GM19035 (cell line): ENCODE data around the gene MSRB1.

Source experiments
- ATAC-seq: cut with Tn5 transposase; IDR thresholded peaks from one replicate; pipeline ENCODE4 v1.9.1; 2021; ENCODE audit not compliant: unreplicated experiment

The MSRB1 gene

DNA sequence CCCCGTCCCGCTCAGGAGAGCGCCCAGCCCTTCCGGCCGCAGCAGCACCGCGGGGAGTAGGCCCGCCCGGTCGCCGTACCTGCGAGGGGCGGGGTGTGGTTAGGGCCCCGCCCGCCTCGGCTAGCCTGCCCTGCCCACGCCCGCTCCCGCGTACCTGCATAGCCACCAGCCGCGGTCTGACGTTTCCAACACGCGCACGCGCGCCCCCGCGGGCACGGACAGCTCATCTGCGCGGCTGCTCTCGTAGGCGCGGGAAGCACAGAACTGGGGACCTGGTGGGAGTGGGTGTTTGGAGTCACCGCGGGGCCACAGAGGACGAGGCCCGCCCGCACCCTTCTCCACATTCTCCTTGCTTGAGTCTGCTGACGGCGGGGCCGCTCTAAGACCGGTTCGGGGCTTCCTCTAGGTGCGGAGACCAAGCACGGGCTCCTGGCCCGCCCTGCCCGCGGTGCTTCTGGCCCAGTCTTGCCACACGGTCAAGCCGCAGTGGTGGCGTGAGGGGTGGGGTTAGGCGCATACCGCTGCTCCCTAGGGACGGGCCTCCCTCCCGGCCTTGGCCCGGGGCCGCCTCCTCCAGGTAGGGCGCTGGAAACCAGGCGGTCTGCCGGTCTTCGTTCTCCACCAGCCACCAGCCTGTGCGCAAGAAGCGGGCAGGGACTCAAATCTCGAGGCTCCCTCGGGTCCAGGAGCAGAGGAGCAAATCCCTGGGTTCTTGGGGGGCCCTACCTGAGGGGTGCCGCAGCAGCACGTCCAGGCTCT is 36.5 kb upstream of the MSRB1 start:
- ATAC-seq = no peak

DNA sequence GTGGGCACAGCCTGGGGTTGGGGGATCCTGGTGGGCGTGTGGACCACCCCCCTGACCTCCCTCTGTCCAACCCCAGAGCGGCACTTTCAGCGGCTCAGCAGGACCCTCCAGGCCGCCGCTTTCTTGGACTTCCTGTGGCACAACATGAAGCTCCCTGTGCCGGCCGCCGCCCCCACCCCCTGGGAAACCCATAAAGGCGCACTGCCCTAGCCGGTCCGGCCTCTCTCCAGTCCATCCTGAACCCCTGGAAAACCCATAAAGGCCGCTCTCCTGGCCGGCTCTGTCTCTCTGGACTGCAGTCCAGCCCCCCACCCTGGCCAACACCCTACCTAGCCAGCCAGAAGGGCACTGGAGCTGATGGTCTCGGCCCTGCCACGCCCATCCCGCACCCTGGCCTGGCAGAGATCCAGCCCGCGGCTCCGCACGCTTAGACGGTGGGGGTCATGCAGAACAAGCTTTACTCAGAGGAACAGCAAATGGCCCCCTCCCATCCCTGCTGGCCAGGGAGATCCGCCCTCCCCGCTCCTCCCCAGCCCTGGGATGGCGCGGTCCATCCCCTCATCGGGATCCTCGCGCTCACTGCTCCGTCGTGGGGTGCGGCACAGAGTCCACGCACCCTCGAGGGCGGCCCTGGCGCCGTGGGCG is 35.6 kb upstream of the MSRB1 start:
- no peak for ATAC-seq

DNA sequence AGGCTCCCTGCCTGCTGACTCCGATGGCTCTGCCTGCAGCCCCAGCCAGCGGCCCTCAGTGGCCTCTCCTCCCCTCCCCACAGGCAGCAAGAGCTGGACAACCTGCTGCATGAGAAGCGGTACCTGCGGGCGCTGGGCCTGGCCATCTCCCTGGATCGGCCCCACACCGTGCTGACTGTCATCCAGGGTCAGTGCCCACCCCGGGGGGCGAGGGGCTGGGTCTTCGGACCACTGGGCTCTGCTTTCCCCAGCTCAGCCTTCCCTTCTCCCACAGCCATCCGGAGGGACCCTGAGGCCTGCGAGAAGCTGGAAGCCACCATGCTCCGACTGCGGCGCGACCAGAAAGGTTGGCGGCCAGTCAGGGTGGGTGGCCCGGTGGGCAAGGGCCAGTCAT is 34.9 kb upstream of the MSRB1 start:
- ATAC-seq = no peak

DNA sequence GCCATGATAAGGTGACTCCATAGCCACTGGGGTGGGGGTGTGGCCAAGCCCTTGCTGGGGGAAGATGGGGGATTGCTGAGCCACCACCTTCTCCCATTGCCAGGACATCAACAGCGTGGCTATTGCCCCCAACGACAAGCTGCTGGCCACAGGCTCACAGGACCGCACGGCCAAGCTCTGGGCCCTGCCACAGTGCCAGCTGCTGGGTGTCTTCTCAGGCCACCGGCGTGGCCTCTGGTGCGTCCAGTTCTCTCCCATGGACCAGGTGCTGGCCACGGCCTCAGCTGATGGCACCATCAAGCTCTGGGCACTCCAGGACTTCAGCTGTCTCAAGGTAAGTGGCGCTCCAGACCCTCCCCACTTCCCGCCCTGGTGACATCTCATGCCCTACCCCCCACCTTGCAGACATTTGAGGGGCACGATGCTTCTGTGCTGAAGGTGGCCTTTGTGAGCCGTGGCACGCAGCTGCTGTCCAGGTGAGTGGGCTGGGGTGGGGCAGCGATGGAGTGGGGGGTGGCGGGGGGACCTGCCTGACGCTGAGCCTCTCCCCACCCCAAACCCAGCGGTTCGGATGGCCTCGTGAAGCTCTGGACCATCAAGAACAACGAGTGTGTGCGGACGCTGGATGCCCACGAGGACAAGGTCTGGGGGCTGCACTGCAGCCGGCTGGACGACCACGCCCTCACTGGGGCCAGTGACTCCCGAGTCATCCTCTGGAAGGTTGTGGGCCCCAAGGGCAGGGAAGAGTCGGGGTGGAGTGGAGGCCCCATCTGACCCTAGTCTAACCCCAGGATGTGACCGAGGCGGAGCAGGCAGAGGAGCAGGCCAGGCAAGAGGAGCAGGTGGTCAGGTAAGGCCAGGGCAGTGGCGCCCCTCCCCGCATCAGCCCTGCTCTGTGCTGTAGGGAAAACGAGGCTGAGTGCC is 34.2 kb upstream of the MSRB1 start:
- no peak for ATAC-seq

DNA sequence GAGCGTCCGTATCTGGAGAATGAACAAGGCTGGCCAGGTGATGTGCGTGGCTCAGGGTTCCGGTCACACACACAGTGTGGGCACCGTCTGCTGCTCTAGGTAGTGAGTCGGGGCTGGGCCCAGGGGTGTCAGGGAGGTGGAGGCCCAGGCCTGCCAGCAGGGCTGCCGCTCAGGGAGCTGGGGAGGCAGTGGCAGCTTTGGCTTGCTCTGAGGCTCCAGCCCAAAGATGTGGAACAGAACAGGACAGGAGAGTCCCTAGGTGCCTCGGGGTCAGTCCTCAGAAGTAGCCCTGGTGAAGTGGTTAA is 33.2 kb upstream of the MSRB1 start:
- no peak for ATAC-seq

DNA sequence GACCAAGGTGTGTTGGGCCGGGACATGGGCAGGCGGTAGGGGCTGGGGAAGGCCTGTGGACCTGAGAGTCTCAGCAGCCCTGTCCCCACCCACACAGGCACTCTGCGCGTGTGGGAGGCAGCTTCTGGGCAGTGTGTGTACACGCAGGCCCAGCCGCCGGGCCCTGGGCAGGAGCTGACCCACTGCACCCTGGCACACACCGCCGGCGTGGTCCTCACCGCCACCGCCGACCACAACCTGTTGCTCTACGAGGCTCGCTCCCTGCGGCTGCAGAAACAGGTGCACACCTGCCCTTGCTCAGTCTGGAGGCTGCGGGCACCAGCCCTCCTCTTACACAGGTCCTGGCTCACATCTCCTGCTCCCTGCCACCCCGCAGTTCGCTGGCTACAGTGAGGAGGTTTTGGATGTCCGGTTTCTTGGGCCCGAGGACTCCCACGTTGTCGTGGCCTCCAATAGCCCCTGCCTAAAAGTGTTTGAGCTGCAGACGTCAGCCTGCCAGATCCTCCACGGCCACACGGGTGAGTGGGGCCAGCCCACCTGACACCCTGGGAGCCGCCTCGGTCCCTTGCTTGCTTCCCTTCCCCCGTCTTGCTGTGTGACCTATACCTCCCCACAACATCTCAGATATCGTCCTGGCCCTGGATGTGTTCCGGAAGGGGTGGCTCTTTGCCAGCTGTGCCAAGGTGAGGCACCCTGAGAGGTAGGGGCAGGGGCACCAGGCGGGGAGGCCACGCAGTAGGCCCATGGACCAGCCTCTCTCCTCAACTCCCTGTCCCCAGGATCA is 32.6 kb upstream of the MSRB1 start:
- ATAC-seq = no peak

DNA sequence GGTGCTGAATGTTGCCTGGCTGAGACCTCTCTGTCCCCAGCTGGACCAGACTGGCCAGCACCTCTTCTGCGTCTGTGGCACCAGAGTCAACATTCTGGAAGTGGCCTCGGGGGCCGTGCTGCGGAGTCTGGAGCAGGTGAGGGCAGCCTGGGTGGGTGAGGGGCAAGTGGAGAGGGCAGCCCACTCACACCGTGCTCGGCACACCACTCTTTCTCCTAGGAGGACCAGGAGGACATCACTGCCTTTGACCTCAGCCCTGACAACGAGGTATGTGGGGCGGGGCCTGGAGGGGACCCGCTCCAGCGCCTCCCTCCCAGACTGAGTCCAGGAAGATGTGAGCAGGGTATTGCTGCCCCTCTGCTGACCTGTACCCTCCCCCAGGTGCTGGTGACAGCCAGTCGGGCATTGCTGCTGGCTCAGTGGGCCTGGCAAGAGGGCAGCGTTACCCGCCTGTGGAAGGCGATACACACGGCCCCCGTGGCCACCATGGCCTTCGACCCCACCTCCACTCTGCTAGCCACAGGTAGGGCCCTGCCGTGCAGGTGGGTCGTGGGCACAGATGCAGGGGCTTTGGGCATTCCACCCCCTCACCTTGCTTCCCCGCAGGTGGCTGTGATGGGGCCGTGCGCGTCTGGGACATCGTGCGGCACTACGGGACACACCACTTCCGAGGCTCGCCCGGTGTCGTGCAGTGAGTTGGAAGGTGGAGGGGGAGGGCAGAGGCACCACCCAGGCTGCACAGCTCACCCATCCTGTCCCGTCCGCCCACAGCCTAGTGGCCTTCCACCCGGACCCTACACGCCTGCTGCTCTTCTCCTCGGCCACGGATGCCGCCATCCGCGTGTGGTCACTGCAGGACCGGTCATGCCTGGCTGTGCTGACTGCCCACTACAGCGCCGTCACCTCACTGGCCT is 31.4 kb upstream of the MSRB1 start:
- ATAC-seq = no peak

DNA sequence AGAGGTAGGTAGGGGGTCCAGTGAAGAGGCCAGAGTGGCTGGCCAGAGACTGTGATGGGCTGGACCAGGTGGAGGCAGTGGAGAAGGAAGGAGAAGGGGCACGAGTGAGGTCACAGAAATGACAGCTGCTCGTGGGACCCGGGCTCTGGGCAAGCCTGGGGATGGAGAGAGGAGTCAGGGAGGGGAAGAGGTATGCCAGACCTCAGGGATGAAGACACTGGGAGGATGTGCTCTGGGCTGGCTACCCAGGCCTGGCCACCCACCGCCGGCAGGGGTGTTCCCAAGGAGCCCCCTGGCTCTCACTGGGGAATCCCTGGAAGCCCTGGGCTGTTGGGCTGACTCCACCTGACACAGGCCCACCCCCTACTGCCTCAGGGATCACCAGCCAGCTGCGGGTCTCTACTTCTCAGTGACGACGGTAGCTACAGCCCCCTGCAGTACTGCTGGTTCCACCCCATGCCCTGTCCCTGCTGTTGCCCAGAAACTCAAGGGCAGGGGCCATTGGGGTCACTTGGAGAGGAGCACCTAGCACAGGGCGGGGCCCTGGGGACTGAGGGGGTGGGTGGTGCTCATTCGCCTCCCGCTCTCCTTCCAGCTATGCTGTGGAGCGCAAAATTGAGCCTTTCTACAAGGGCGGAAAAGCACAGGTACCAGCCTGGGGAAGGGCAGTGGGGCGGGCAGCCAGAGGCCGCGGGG is 30.6 kb upstream of the MSRB1 start:
- ATAC-seq = no peak

DNA sequence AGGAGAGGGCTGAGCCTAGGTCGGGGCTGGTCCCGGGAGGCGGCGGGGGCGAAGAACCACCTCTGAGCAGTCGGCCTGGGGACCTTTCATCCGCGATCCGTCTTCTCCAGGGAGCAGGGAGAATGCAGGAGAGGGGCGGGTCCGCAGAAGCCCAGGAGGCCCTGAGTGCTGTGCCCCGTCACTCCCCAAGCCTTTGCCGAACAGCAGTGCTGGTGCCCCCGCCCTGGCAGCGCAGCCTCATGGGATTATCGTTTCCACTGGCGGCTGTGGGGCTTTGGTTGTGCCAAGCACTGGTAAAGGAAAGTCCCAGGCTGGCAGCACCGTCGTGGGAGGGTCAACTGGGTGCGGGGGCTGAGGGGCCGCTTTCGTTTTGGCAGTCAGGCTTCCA is 29.5 kb upstream of the MSRB1 start:
- ATAC-seq = peak; percentile 12

DNA sequence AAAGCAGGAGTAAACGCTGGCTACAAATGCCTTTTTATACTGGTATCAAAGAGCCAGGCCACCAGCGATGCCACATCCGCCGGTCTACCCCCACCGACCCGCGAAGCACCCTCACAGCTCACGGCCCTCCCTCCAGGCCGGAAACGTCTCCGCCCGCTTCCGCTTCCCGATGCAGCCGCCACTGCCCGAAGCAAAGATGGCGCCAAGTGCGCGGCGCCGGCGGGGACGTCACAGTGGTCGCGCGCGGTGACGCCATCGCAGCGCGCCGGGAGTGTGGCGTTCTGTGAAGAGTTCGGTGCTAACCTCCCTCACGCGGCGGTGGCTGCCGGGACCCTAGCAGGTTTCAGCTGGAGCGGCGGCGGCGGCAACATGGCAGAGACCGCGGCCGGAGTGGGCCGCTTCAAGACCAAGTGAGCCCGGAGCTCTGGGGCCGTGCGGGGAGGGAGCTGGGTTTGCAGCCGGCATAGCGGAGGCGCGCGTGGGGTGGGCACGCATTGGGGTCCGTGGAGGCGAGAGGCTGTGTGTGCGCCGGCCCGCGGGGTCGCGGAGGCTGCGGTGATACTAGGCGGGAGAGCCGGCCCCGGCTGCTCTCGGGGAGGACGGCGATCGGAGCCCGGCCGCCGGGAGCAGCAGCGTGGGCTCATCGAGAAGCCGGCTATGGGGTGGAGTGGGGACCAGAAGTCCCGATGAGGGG is 28.9 kb upstream of the MSRB1 start, which contains the start of gene TBL3:
TSS of gene TBL3 (plus strand) at position 258 of the 694 bp plus-strand sequence. CDS start at position 370, 112 bp downstream.
- peak; percentile 72 for ATAC-seq

DNA sequence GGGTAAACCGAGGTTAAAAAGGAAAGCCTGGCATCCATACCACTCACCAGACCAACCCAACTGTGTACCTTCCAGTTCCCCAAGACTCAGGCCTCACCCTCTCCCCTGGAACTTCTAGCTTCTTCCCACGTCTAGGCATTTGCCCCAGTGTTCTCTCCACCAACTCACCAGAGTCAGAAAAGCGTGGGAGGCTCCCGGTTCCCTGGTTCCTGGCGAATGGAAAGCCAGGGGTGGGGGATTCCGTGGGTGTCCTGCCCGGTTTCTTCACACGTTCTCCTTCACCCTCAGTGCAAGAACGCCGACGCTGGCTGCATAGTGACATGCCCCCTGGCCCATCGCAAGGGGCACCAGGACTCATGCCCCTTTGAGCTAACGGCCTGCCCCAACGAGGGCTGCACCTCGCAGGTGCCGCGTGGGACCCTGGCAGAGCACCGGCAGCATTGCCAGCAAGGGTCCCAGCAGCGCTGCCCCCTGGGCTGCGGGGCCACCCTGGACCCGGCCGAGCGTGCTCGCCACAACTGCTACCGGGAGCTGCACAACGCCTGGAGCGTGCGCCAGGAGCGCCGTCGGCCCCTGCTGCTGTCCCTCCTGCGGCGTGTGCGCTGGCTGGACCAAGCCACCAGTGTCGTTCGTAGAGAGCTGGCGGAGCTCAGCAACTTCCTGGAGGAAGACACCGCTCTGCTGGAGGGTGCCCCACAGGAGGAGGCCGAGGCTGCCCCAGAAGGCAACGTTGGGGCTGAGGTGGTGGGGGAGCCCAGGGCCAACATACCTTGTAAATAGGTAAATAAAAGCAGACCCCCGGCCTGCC is 25.4 kb upstream of the MSRB1 start:
- ATAC-seq = no peak

DNA sequence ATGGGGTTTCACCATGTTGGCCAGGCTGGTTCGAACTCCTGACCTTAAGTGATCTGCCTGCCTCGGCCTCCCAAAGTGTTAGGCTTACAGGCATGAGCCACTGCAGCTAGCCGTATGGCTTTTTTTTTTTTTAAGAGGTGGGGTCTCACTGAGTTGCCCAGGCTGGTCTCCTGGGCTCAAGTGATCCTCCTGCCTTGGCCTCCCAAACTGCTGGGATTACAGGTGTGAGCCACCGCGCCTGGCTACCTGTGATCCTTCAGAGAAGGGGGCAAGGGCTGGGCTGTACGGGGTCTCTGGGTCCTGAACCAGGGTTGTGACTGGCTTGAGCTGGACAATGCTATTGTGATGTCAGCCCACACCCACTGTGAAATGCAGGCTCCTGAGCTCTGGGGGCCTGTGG is 23.5 kb upstream of the MSRB1 start, which contains the start of gene RNF151:
TSS of gene RNF151 (plus strand) at position 397 of the 400 bp plus-strand sequence. CDS start 26 bp downstream, outside the sequence.
- no peak for ATAC-seq

DNA sequence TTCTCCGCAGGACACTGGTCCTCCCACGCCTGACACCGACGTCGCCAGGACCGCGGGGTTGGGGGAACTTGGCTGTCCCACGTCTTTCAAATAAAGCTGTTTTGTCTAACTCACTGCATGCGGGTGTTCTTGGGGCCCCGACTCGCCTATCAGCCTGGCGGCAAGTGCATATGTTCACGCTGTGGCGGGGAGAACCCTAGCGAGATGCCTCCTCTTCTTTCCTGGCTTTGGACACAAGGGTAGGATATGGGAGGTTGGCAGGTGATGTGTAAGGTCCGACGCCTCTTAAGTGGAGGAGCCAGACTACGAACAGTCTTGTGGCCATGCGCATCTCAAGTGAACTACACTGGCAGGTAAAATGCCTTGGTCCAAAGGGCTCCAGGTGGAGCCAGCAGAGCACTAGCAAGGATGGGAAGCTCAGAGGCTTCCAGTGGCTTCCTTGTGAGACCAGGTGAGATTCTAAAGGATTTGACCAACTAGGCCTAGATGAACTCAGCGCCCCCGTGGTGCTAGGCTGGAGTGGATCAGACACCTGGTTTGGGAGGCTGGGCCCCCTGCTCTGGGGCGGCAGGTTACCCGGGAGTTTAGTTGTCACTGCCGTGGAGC is 22.5 kb upstream of the MSRB1 start:
- no peak for ATAC-seq

DNA sequence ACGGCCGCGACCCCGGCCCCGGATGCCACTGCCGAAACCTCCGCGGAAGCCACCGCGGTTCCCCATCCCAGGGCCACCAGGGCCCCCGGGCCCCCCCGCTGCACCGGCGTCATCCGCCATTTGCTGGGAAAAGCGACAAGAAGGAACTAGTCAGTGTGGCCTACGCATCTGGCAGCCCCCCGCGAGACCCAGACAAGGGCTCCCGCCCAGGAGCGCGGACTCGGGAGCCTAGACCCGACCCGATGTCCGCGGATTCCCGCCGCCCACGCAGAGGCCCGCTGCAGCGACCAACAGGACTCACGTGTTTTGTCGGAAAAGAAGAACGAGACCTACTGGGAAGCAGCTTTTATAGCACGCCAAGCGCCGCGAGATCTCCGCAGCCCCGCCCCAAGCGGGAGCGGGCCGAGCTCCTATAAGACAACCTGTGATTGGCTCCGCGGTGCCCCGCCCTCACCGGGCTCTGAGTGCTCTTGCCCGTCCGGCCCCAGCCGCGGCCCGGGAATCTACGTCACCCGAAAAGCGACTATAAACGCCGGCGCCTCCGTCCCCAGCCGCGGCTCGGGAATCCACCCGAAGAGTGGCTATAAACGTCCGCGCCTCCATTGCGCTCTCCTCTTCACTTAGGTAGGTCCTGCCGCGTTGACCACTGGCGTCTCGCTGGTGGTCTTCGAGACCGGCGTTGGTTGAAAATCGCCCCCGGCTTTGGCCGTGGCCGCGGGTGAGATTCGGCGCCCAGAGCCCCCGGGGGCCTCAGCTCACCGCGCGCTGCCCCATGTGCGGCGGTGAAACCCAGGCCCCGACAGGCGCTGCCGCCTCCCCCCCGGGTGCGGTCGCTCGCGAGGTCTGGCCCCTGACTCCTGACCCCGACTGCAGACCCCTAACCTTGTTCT is 21.8 kb upstream of the MSRB1 start, which contains the start of gene RPS2:
TSS of gene RPS2 (minus strand) at position 321 of the 890 bp plus-strand sequence. CDS start at position 120, 201 bp downstream.
- ATAC-seq = peak; percentile 88

DNA sequence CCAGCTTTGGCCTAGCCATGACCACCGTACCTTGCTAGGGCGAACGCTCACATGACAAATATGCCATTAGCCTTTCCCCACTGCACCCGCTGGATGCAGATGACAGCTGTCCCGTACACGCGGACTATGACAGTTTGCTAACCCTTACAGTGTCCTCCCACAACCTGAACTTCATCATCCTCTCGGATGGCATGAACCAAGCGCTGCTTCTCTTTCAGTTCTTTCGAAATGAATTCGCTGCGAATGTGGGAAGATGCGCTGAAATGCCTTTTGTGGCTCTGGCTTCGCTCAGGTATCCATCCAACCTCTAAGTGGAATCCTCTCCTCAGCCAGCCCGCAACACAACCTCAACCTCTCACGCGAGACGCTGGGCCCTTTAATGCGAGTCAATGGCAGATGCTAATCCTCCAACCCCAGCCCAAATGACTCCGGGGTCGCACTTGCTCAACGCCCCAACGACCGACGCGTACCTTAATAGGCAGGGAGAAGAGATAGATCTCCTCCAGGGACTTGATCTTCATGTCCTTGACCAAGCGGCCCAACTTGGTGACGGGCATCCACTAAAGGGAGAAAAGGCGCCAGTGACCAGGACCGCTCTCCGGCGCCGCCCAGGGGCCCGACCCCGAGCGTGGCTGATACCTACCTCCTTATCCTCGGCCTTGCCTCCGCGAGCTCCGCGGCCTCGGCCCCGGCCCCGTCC is 21.0 kb upstream of the MSRB1 start:
- ATAC-seq = no peak
